Measurements from ENCODE around the gene RHOT2.

RHOT2 gene

GRCh38 chr16:704047-704446 is 36.1 kb downstream of the RHOT2 start:
- Histone ChIP-seq H3K27me3 (ENCODE audit: control insufficient read depth, insufficient read depth, low read length) (peaks cover 60% of the 10 kb centered on the region), H3K4me1 (ENCODE audit: control insufficient read depth, insufficient read depth, low read length) (peaks cover 2% of the 10 kb centered on the region; the same call in 1 of the 2 replicates), H3K4me3 (ENCODE audit: low read length) (no peak overlapping the region), H3K36me3 (ENCODE audit: control insufficient read depth, insufficient read depth, low read length) (no peaks in the 10 kb centered on the region), H3K27ac (ENCODE audit: low read length) (no peak overlapping the region), H3K9me3 (ENCODE audit: control insufficient read depth, insufficient read depth, low read length) (no peaks in the 10 kb centered on the region)
- WGBS (ENCODE audit: insufficient coverage, insufficient read length) = no CpG with 5 or more reads among the region's 7 CpGs
- DNase-seq (ENCODE audit: low read depth, low spot score) = no peak

GRCh38 chr16:704552-705380 is 36.8 kb downstream of the RHOT2 start:
- H3K27ac ChIP-seq (ENCODE audit: low read length) = no peak overlapping the region
- peaks cover 58% of the 10 kb centered on the region for H3K27me3 ChIP-seq (ENCODE audit: control insufficient read depth, insufficient read depth, low read length)
- H3K4me3 ChIP-seq (ENCODE audit: low read length) = peak overlapping the region; percentile 42; the same call in 1 of the 2 replicates
- H3K36me3 ChIP-seq (ENCODE audit: control insufficient read depth, insufficient read depth, low read length) = no peaks in the 10 kb centered on the region
- peaks cover 3% of the 10 kb centered on the region; the same call in 1 of the 2 replicates for H3K4me1 ChIP-seq (ENCODE audit: control insufficient read depth, insufficient read depth, low read length)
- DNase-seq (ENCODE audit: low read depth, low spot score) = no peak
- no CpG with 5 or more reads among the region's 50 CpGs for WGBS (ENCODE audit: insufficient coverage, insufficient read length)
- no peaks in the 10 kb centered on the region for H3K9me3 ChIP-seq (ENCODE audit: control insufficient read depth, insufficient read depth, low read length)

- DNase-seq (ENCODE audit: low read depth, low spot score) = no peak
- H3K36me3 ChIP-seq (ENCODE audit: control insufficient read depth, insufficient read depth, low read length) = no peaks in the 10 kb centered on the region
- H3K4me1 ChIP-seq (ENCODE audit: control insufficient read depth, insufficient read depth, low read length) = peaks cover 6% of the 10 kb centered on the region; the same call in 1 of the 2 replicates
- peak within 1 kb of the TSS; percentile 42; the same call in 1 of the 2 replicates for H3K4me3 ChIP-seq (ENCODE audit: low read length)
- H3K27me3 ChIP-seq (ENCODE audit: control insufficient read depth, insufficient read depth, low read length) = peaks cover 58% of the 10 kb centered on the region
- H3K9me3 ChIP-seq (ENCODE audit: control insufficient read depth, insufficient read depth, low read length) = no peaks in the 10 kb centered on the region
- no peak within 1 kb of the TSS for H3K27ac ChIP-seq (ENCODE audit: low read length)
- no CpG with 5 or more reads among the region's 115 CpGs for WGBS (ENCODE audit: insufficient coverage, insufficient read length)
These were observed 37.7 kb downstream of the RHOT2 start, which contains the start of gene FBXL16 for GRCh38 chr16:705431-706188. FBXL16 (minus strand) TSS chr16:705801; CDS start chr16:697405, 8,396 bp downstream.

- WGBS (ENCODE audit: insufficient coverage, insufficient read length) = no CpG with 5 or more reads among the region's 49 CpGs
- DNase-seq (ENCODE audit: low read depth, low spot score) = no peak
- peaks cover 6% of the 10 kb centered on the region; the same call in 1 of the 2 replicates for H3K4me1 ChIP-seq (ENCODE audit: control insufficient read depth, insufficient read depth, low read length)
- H3K36me3 ChIP-seq (ENCODE audit: control insufficient read depth, insufficient read depth, low read length) = no peaks in the 10 kb centered on the region
- no peaks in the 10 kb centered on the region for H3K9me3 ChIP-seq (ENCODE audit: control insufficient read depth, insufficient read depth, low read length)
- peaks cover 53% of the 10 kb centered on the region for H3K27me3 ChIP-seq (ENCODE audit: control insufficient read depth, insufficient read depth, low read length)
- H3K27ac ChIP-seq (ENCODE audit: low read length) = no peak overlapping the region
- peak overlapping the region; percentile 42; the same call in 1 of the 2 replicates for H3K4me3 ChIP-seq (ENCODE audit: low read length)
These were observed 38.5 kb downstream of the RHOT2 start for GRCh38 chr16:706189-707061.

DNA sequence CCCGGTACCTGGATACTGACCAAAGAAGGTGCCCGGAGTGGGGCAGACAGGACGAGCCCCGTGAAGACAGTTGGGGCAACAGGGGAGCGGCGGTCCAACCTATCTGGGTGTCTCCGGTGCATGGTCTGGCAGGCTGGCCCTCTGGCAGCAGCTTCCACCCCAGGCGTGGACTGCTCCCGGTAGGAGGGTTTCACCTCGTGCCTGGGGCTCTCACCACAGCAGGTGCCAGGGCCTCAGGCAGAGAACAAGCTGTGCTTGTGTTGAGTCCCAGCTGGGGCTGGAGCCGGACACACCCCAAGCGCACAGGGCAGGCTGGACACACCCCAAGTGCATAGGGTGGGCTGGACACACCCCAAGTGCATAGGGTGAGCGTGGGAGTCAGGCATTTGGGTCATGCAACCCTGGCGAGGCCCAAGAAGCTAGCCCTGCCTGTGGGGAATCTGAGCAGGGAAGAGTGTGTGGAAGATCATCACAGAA is 39.2 kb downstream of the RHOT2 start:
- no peak for DNase-seq (ENCODE audit: low read depth, low spot score)
- WGBS (ENCODE audit: insufficient coverage, insufficient read length) = no CpG with 5 or more reads among the region's 14 CpGs
- Histone ChIP-seq H3K36me3 (ENCODE audit: control insufficient read depth, insufficient read depth, low read length) (no peaks in the 10 kb centered on the region), H3K27ac (ENCODE audit: low read length) (no peak overlapping the region), H3K9me3 (ENCODE audit: control insufficient read depth, insufficient read depth, low read length) (no peaks in the 10 kb centered on the region), H3K4me3 (ENCODE audit: low read length) (no peak overlapping the region; the same call in 1 of the 2 replicates), H3K4me1 (ENCODE audit: control insufficient read depth, insufficient read depth, low read length) (peaks cover 6% of the 10 kb centered on the region; the same call in 1 of the 2 replicates), H3K27me3 (ENCODE audit: control insufficient read depth, insufficient read depth, low read length) (peaks cover 46% of the 10 kb centered on the region)

DNA sequence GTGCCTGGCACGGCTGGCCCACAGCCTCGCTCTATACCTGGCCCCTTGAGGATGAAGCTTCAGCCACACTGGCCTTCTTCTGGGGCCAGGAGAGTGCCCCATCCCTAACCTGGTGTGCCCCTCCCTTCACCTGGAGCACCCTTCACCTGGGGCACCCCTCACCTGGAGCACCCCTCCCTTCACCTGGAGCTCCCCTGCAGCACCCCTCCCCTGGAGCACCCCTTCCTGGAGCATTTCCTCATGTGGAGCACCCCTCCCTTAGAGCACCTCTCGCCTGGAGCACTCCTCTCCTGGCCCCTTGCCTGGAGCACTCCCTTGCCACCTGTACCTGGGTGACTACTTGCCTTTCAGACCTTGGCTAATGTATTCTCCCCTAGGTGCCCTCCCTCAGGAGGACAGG is 40.1 kb downstream of the RHOT2 start:
- Histone ChIP-seq H3K27ac (ENCODE audit: low read length) (no peak overlapping the region), H3K4me3 (ENCODE audit: low read length) (no peak overlapping the region), H3K27me3 (ENCODE audit: control insufficient read depth, insufficient read depth, low read length) (peaks cover 38% of the 10 kb centered on the region), H3K36me3 (ENCODE audit: control insufficient read depth, insufficient read depth, low read length) (no peaks in the 10 kb centered on the region), H3K9me3 (ENCODE audit: control insufficient read depth, insufficient read depth, low read length) (no peaks in the 10 kb centered on the region), H3K4me1 (ENCODE audit: control insufficient read depth, insufficient read depth, low read length) (peaks cover 6% of the 10 kb centered on the region; the same call in 1 of the 2 replicates)
- no peak for DNase-seq (ENCODE audit: low read depth, low spot score)
- WGBS (ENCODE audit: insufficient coverage, insufficient read length) = no CpG with 5 or more reads among the region's 3 CpGs

DNA sequence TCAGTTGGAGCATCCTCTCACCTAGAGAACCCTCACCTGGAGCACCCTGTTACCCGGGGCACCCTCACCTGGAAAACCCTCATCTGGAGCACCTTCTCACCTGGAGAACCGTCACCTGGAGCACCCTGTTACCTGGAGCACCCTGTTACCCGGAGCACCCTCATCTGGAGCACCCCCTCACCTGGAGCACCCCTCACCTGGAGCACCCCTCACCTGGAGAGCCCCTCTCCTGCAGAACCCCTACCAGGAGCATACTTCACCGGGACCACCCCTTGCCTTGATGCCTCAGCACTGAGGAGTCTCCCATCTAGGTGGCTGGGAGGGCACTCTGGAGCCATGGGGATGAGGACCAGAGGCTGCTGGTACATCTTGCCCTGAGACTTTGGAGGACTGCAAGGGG is 41.0 kb downstream of the RHOT2 start:
- DNase-seq (ENCODE audit: low read depth, low spot score) = no peak
- Histone ChIP-seq H3K27me3 (ENCODE audit: control insufficient read depth, insufficient read depth, low read length) (peaks cover 30% of the 10 kb centered on the region), H3K4me3 (ENCODE audit: low read length) (no peak overlapping the region), H3K4me1 (ENCODE audit: control insufficient read depth, insufficient read depth, low read length) (peaks cover 6% of the 10 kb centered on the region; the same call in 1 of the 2 replicates), H3K36me3 (ENCODE audit: control insufficient read depth, insufficient read depth, low read length) (no peaks in the 10 kb centered on the region), H3K27ac (ENCODE audit: low read length) (no peak overlapping the region), H3K9me3 (ENCODE audit: control insufficient read depth, insufficient read depth, low read length) (no peaks in the 10 kb centered on the region)
- WGBS (ENCODE audit: insufficient coverage, insufficient read length) = no CpG with 5 or more reads among the region's 4 CpGs

GRCh38 chr16:709566-710499 is 41.9 kb downstream of the RHOT2 start:
- no peak overlapping the region for H3K4me3 ChIP-seq (ENCODE audit: low read length)
- peaks cover 6% of the 10 kb centered on the region; the same call in 1 of the 2 replicates for H3K4me1 ChIP-seq (ENCODE audit: control insufficient read depth, insufficient read depth, low read length)
- no peaks in the 10 kb centered on the region for H3K9me3 ChIP-seq (ENCODE audit: control insufficient read depth, insufficient read depth, low read length)
- H3K27ac ChIP-seq (ENCODE audit: low read length) = no peak overlapping the region
- no peak for DNase-seq (ENCODE audit: low read depth, low spot score)
- H3K27me3 ChIP-seq (ENCODE audit: control insufficient read depth, insufficient read depth, low read length) = peaks cover 21% of the 10 kb centered on the region
- WGBS (ENCODE audit: insufficient coverage, insufficient read length) = no CpG with 5 or more reads among the region's 30 CpGs
- no peaks in the 10 kb centered on the region; the same call in 1 of the 2 replicates for H3K36me3 ChIP-seq (ENCODE audit: control insufficient read depth, insufficient read depth, low read length)

DNA sequence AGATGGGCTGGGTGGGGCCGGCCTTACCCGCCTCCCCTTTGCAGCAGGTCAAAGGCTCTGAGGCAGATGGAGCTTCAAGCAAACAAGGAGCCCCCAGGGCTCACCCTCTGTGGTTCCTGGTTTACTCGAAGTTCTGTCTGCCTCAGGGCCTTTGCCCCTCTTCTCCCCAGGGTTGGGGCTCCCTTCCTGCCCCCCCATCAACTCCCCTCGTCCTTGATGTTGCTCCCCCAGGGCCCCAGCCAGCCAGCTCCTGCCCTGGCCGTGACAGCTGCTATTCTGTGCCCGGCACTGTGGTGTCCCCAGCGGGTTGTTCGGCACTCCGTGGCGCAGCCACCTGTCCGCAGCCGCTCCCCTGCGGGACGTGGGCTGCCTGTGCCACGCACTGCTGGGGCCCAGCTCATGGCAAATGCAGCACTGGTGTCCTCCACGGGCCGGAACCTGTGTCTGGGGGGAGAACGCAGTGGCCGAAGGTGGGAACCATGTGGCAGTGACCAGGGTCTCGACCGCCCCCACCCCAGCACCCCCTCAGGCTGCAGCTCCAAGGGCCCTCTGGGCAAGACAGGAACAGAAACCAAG is 42.7 kb downstream of the RHOT2 start:
- Histone ChIP-seq H3K9me3 (ENCODE audit: control insufficient read depth, insufficient read depth, low read length) (no peaks in the 10 kb centered on the region), H3K27me3 (ENCODE audit: control insufficient read depth, insufficient read depth, low read length) (peaks cover 19% of the 10 kb centered on the region), H3K36me3 (ENCODE audit: control insufficient read depth, insufficient read depth, low read length) (no peaks in the 10 kb centered on the region; the same call in 1 of the 2 replicates), H3K27ac (ENCODE audit: low read length) (no peak overlapping the region), H3K4me1 (ENCODE audit: control insufficient read depth, insufficient read depth, low read length) (peaks cover 6% of the 10 kb centered on the region; the same call in 1 of the 2 replicates), H3K4me3 (ENCODE audit: low read length) (no peak overlapping the region)
- DNase-seq (ENCODE audit: low read depth, low spot score) = no peak
- WGBS (ENCODE audit: insufficient coverage, insufficient read length) = no CpG with 5 or more reads among the region's 21 CpGs

All from iPS DF 6.9 (cell line).